G401 (cell line): ENCODE results near the gene ADGRG6. TPM values are rescaled to one million over a fixed set of nuclear protein-coding genes. Genes with fewer than 3 reads are reported as not detected.

Experiments used
- DNase-seq: peaks from one replicate; pipeline ENCODE4 v3.0.0-alpha.2; 2015; ENCODE audit warnings: low spot score
- in situ Hi-C: cut with HindIII; loops from 2 replicates; pipeline ENCODE4 v1.10.0; 2016; ENCODE audit warnings: low sequenced_read_pairs, mixed read lengths
- total RNA-seq: library from RNA; depleted of rRNA; stranded (reverse); fragments of >200 nt; shearing (Covaris generic); gene quantifications from 2 replicates; pipeline ENCODE4 v1.2.3, GENCODE V29; 2014

The ADGRG6 gene
- total RNA-seq, 1 experiment from 2014 or later = 3.3 TPM

DNA sequence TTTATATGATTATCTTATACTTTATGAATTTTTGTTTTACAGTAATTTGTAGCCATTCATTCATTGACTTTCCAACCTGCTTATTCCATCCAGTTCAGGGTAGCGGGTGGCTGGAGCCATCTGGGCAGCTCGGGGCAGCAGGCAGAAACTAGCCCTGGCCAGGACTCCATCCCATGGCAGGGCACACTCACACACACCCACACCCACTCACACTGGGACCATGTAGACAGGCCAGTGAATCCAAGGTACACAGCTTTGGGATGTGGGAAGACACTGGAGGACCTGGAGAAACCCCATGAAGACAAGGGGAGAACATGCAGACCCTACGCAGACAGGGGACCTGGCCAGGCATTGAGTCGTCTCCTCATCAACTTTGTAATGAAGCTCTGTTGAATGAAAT is 84.8 kb downstream of the ADGRG6 start:
- no peak for DNase-seq
- in situ Hi-C loops = no loop called here

DNA sequence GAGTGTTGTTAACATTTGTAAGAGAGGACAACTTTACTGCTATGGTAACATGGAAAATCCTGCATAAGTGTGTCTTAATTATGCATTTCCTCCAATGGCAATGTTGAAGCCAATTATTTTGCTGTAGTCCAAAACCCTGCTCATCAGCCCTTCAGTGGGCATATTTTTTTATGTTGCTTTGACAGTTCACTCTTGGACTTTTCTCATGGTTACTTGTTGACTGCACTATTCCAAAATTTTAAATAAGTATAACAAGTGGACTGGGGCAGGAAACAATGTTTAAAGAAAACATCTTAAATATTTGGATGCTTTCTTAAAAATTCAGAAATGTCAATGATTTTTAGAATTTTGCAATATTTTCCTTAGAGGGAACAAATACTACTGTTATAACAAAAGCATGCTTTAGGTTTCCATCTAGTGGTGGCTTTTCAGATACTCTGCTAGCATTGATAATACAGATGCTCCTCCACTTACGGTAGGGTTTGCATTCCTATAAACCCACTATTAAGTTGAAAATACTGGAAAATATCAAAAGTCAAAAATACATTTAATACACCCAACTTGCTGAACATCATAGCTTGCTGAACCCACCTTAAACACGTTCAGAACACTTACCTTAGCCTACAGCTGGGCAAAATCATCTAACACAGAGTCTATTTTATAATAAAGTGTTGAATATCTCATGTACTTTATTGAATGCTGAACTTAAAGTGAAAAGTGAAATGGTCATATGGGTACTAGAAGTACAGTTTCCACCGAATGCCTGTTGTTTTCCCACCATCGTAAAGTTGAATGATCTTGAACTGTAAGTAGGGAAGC is 86.4 kb downstream of the ADGRG6 start:
- peak; percentile 31 for DNase-seq
- in situ Hi-C loops = no loop called here

DNA sequence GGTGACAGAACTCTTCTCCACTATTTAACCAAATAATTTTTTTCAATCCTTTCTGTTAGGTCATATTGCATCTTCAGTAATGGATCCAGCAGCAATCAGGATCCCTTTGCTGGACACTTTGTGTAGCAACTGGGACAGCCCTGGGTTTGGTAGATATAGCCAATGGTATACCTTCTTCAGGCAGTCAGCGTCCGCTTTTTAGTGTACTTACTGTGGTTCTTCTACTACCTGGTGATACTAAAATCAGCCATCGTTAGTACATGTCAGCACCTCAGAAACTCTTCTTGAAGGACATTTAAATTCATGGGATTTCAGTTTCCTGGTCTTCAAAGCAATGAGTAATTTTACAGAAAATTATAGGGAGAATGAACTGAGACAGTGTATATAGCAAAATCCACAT is 93.5 kb downstream of the ADGRG6 start:
- in situ Hi-C loops = no loop called here
- no peak for DNase-seq

DNA sequence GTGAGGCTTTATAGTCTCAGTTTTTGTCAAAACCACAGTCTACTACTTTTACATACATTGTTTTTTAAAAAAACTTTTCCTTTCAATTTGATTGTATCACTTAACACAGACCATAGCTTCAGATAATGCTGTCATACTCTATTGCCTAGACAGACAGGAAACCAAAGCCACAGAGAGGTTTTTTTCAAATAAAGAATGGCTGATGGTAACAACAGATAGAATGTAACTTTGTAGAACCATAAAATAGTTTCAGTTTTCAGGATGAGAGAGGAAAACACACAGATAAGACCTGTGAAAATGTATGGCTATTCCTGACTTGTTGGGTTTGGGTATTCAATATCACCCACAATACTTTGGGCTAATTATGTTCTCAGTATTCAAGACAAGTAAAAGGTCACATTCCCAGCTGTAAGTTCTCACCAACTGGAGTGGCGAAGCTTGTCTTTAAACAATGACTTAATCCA is 94.0 kb downstream of the ADGRG6 start:
- in situ Hi-C loops = no loop called here
- no peak for DNase-seq

DNA sequence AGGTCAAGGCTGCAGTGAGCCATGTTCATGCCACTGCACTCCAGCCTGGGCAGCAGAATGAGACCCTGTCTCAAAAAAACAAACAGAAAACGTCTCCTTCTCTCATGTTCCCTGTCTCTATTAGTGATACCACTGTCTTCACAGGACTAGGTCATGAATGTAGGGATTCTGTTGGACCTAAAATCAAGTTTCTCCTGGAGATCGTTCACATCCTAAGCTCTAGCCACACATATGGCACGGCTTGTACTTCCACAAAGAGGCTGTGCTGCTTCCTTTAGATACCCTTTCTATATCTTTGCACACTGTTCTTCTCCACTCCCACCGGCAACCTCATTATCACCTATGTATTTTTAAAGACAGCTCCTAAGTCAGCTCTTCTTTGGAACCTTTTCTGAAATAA is 96.5 kb downstream of the ADGRG6 start:
- DNase-seq = no peak
- in situ Hi-C loops = no loop called here

DNA sequence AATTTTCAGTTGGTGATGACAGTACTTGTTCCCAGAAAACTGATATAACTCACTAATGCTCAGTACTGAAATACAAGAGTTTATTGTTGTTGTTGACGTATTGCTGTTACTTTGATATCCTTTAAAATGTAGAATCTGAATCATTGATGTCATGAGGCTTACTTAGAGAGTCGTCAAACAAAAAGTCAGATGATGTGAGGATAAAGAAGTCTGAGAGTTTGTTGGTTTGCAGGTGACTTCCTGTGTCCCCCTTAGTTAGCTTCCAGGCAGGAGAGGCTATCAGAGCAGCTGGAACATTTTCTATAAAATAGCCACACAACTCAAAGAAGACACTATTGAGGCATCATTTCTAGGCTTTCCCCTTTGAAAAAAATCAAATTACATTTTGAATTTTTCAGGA is 97.9 kb downstream of the ADGRG6 start:
- in situ Hi-C loops = no loop called here
- DNase-seq = no peak

DNA sequence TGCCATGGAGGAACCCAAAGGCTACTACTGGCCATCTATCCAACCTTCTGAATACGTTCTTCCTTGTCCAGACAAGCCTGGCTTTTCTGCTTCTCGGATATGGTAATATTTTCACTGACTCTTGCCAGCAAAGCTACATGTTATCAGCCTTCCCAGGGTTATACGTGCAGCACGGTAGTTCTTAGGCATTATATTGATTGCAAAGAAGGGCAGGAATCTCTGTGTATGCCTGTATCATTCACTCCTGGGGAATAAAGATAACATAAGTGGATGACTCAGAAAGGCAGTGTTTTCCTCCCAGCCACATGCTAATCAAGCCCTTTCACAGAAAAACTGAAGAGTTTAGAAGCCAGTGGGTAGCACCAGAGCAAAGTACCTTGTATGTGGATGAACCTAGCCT is 98.7 kb downstream of the ADGRG6 start:
- in situ Hi-C loops = no loop called here
- DNase-seq = no peak

DNA sequence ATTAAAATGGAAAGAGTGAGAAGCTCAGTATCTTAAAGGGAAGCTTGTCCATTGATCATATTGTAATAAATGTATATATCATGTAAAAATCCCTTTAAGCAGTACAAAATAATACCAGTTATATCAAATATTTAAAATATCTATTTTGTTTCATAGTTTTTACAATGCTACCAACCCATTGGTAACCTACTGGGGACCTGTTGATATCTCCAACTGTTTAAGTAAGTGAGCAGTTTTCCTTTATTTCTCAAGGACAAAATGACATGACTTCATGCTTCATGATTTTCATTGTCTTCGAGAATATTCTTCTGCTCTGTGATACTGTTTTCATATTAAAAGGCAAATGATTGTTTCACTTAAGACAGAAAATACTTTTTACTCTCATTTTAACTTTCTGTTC is 100.0 kb downstream of the ADGRG6 start:
- no peak for DNase-seq
- in situ Hi-C loops = no loop called here

DNA sequence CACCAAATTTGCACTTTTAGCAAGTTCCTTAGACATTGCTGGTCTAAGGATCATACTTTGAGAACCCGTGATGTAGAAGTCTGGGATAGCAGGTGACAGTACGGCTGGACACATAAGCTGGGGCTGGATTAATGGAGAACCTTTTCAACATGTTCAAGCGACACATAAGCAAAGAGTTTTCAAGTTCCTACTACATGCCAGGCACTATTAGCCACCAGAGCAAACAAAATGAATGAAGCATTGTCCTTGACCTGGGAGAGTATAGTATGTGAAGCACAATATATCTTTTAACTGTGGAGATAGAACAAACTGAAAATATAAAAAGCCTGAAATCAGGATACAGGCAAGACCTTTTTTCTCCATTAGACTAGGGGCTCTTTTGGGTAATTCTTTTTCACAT is 102.9 kb downstream of the ADGRG6 start:
- in situ Hi-C loops = no loop called here
- DNase-seq = no peak

DNA sequence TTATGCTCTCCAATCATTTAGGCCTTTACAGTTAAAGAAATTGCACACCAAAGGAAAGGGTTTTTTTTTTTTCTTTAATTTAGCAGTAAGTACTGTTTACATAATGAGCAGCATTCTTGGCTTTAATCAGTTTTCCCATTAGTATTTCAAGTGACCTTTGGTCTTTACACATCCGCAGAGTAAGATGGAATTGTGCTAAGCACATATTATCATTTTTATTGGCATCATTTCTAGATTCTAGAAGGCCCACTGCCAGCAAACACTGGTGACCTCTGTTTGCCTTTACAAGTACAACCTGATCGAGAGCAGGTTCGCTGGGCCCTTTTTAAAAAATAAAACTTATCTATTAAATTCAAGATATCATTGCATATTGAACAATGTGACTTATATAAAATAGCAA is 104.3 kb downstream of the ADGRG6 start:
- in situ Hi-C loops = no loop called here
- no peak for DNase-seq

DNA sequence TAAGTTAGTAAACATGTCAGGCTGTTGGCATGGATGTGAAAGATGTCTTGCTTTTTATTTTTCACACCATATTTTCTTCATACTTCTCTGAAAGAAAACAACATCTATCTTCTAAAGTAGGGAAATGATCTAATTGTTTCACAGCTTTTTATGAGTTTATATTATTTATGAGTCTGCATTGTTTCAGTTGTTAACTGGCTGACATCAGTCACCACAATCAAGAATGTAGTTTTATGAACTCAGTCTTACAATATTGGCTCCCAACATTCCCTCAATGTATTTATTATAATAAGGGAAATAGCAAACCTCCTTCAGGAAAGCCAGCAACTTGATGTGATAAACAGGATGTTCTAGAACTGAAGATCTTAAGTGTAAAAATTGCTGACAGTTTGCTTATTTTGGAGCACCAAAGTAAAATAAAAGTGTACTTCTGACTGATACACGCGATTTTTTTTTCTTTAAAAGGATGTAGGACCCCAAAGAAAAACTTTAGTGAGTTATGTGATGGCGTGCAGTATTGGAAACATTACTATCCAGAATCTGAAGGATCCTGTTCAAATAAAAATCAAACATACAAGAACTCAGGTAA is 106.0 kb downstream of the ADGRG6 start:
- no peak for DNase-seq
- in situ Hi-C loops = no loop called here

DNA sequence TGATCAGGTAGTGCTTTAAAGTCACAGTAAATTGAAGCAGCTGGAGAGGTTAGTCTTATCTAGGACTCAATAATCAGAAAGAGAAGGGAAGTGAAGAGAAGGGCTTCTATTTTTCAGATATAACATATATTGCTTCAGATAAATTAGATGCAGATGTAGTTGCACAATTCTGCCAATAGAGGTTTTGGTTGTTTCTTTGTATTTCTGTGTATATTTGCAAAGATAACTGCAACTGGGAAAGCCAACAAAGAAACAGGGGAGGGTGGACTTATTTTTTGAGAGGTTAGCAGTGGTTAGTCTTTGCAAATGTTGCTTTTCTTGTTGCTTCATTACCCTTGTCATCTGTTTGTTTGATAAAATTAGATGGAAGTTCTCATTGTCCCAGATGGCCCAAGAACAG is 106.6 kb downstream of the ADGRG6 start:
- DNase-seq = no peak

DNA sequence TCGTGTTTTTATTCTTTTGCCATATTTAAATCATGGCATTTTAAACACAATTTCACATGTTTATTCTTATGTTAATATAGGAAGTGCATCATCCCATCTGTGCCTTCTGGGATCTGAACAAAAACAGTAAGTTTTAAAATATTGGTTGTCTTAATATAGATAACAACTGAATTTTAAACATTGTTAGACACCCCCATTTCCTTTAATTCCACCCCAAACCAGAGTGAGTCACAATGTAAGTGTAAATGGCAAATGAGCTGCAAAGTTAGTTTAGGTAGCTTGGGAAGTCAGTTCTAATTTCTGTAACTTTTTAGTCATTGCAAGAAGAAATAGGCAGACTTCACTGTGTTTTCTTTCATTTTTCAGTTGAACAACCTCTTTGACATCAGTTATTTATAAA is 108.0 kb downstream of the ADGRG6 start:
- DNase-seq = no peak
- in situ Hi-C loops = no loop called here

More for the DNA sequence above, 106.6 kb downstream of the ADGRG6 start:
- in situ Hi-C loops = no loop called here

DNA sequence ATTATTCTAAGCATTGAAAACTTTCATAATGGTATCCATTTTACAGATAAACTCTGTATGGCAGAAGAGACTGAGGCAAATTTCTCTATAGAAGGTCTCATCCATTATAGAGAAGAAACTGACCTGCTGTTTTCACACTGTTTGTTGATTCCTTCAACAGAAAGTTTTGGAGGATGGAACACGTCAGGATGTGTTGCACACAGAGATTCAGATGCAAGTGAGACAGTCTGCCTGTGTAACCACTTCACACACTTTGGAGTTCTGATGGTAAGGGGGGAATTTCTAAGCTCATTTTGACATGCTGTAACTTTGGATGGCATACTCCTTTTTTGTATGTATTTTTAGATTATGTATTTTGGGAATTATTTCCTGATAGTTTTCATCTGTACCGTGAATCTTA is 109.3 kb downstream of the ADGRG6 start:
- in situ Hi-C loops = no loop called here
- DNase-seq = no peak

DNA sequence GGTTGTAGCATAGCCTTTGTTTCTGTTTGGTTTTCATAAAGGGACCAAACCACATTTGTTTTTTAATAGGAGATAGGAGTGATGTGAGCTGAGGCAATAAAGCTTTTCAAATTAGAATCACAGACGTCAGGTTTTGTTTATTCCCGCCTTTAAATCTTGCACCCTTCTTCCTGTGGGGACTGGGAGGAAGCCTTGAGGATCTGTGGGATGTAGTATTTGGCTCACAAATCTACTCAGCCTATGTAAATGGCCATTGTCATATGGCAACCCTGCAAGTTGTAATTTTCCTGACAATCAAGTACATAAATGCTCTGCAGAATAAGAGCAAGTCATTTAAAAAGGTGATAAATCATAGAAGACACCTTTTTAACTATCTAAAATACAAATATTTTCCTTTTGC is 110.4 kb downstream of the ADGRG6 start:
- DNase-seq = no peak
- in situ Hi-C loops = no loop called here

DNA sequence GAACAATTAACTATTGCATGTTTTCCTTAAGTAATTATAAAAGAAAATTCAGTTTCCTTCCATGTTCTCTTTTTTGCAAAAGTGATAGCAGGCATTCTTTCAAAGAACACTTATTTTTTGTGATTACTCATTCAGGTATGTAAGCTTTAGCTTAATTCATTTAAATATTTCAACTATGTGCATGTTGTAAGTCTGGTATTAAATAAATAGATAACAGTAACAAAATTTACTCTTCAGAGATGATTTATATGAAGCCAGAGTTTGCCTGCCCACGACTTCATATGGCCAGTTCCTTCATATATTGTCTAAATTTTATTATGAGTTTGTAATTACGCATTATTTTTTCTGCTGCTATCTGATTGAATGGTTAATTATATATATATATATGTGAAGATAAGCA is 110.9 kb downstream of the ADGRG6 start:
- in situ Hi-C loops = no loop called here
- no peak for DNase-seq

DNA sequence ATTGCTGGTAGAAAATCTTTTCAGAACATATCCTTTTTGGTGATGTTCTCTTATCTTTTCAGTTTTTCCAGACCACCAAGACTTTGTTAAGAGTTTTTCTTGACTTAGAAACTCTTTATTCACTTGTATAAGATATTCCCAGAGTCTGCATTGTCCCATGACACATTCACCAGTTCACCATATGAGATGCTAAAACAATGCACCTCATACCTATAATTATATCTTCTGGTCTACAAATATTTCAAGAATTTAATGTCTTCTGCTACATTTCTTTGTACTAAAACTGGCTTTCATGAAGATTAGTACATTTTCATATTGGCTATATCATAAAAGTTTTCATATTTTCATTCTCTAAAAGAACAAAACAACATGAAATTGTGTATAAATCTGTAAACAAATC is 111.3 kb downstream of the ADGRG6 start:
- in situ Hi-C loops = no loop called here
- DNase-seq = no peak

DNA sequence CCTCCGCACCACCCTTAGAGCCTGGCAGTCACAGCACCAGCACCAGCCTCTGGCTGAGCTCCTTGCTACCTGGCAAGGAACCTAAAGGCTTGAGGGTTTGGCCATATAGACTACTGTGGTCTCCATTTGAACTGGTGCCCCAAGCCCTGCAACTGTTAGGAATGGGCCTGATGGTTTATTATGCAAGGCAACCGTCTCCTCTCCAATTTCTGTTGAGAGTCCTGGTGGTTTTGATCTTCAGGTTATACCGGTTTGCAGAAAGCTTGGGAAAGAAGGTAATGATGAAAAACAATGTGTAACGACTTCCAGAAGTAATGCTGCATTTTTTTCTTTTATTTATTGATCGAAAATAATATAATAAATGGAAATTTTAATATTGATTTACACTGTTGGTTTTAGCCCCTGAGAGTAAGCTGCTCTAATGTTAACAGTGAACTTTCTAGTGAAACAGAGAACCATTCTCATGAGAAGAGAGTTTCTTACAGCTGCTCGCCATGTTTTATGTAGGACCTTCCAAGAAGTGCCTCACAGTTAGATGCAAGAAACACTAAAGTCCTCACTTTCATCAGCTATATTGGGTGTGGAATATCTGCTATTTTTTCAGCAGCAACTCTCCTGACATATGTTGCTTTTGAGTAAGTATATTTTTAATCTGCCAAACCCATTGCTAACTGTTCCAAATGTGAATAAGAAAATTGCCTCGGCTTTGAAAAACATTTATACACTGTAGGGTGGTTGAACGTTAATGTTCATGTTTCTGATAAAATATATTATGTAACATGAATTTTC is 112.8 kb downstream of the ADGRG6 start:
- DNase-seq = no peak
- in situ Hi-C loops = no loop called here

DNA sequence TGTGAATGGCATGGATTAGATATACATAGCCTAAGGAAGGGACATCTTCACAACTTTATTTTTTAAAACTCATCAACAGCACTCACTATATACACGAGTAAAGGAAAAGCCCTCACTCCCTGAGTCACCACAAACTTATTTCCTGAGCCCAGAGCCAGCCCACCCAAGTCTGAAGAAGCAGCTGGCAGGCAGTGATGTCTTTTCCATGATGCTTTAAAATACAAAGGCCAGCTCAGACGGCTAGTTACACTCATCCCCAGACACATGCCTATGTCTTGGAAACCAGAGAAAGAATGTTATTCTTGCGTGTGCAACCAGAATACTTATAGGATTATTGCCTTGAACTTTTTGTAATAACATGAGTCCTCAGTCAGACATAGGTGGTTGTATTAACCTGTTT is 114.4 kb downstream of the ADGRG6 start:
- in situ Hi-C loops = no loop called here
- no peak for DNase-seq

DNA sequence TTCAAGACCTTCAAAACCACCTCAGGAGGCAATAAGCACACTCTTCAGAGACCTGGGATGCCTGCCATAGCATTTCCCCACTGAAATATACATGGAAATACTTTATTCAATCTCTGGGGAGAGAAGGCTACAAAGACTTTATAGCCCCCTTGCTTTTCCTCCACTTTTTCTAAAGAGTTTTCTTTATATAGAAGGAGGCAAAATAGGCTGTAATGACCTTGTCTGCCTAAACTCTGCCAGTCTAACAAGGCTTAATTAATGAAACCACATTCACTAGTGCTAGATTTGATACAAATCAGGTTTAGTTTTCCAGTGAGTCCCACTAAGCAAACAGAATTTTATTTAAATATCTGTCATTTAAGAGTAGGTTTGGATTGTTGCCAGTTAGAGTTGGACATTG is 114.9 kb downstream of the ADGRG6 start:
- in situ Hi-C loops = no loop called here
- no peak for DNase-seq
